SJCRH30 (cell line): Measurements from ENCODE around the gene INPP5K. TPM values are rescaled to one million over a fixed set of nuclear protein-coding genes. Genes with fewer than 3 reads are reported as not detected.
"Not testable (repeated sequence)": the region's sequence is repeated elsewhere in the genome, so short reads cannot be mapped to it uniquely, and the experiment has no call there.

ENCODE experiments used
- DNase-seq, 2 experiments: peaks; one replicate each; pipeline ENCODE4 v3.0.0-alpha.2; 2015 to 2020
- H3K27ac ChIP-seq: fragments of 250-450 bp; sonication (Bioruptor Pico); 2 replicates; pipeline ENCODE4 v1.5.1; 2020; ENCODE audit warnings: mild to moderate bottlenecking, moderate library complexity
- H3K27me3 ChIP-seq: fragments of 250-450 bp; sonication (Bioruptor Pico); 2 replicates; pipeline ENCODE4 v1.5.1; 2020; ENCODE audit warnings: mild to moderate bottlenecking, moderate library complexity
- H3K36me3 ChIP-seq: fragments of 250-450 bp; sonication (Bioruptor Pico); 2 replicates; pipeline ENCODE4 v1.5.1; 2020; ENCODE audit warnings: mild to moderate bottlenecking, moderate library complexity
- H3K4me1 ChIP-seq: fragments of 250-450 bp; sonication (Bioruptor Pico); 2 replicates; pipeline ENCODE4 v1.5.1; 2020; ENCODE audit warnings: mild to moderate bottlenecking, moderate library complexity
- H3K4me3 ChIP-seq: fragments of 250-450 bp; sonication (Bioruptor Pico); 2 replicates; pipeline ENCODE4 v1.5.1; 2020; ENCODE audit warnings: mild to moderate bottlenecking, moderate library complexity
- H3K9me3 ChIP-seq: fragments of 250-450 bp; sonication (Bioruptor Pico); replicated peaks from 2 replicates; pipeline ENCODE4 v1.5.1; 2020; ENCODE audit warnings: mild to moderate bottlenecking, moderate library complexity
- total RNA-seq: library from RNA; depleted of rRNA; stranded (reverse); fragments of >200 nt; shearing (Covaris generic); gene quantifications from 2 replicates; pipeline ENCODE4 v1.2.3, GENCODE V29; 2014; rRNA removed

Gene INPP5K
- total RNA-seq, result 9.7 and 9.9 TPM in 2 replicates

- no peaks in the 10 kb centered on the region for H3K9me3 ChIP-seq
- peak within 1 kb of the TSS; percentile 88 for H3K4me3 ChIP-seq
- H3K27ac ChIP-seq, result peak within 1 kb of the TSS; percentile 64
- DNase-seq, result peak; percentile 92 to 93
- no peaks in the 10 kb centered on the region for H3K27me3 ChIP-seq
- peaks cover 24% of the 10 kb centered on the region for H3K4me1 ChIP-seq
- H3K36me3 ChIP-seq, result no peaks in the 10 kb centered on the region
Measured at GRCh38 chr17:1516388-1517161, at the start of gene INPP5K. INPP5K (minus strand) TSS chr17:1516612; CDS start chr17:1516499, 113 bp downstream.

GRCh38 chr17:1565877-1566276, 49.5 kb upstream of the INPP5K start:
- H3K4me3 ChIP-seq, result no peak overlapping the region
- H3K27ac ChIP-seq, result no peak overlapping the region
- no peaks in the 10 kb centered on the region for H3K36me3 ChIP-seq
- no peaks in the 10 kb centered on the region for H3K4me1 ChIP-seq
- DNase-seq, result no peak
- H3K27me3 ChIP-seq, result no peaks in the 10 kb centered on the region
- no peaks in the 10 kb centered on the region for H3K9me3 ChIP-seq

GRCh38 chr17:1563786-1564613, 47.6 kb upstream of the INPP5K start:
- Histone ChIP-seq H3K4me3 (no peak overlapping the region), H3K27ac (no peak overlapping the region), H3K36me3 (no peaks in the 10 kb centered on the region), H3K4me1 (no peaks in the 10 kb centered on the region), H3K27me3 (no peaks in the 10 kb centered on the region), H3K9me3 (no peaks in the 10 kb centered on the region)
- DNase-seq, result no peak

GRCh38 chr17:1563471-1563785, 47.0 kb upstream of the INPP5K start:
- not testable (repeated sequence) for DNase-seq, H3K9me3 ChIP-seq, H3K36me3 ChIP-seq, H3K27me3 ChIP-seq, H3K27ac ChIP-seq, H3K4me1 ChIP-seq
- peak overlapping the region; percentile 70 for H3K4me3 ChIP-seq

- H3K9me3 ChIP-seq, result no peaks in the 10 kb centered on the region
- peak overlapping the region; percentile 70 for H3K4me3 ChIP-seq
- H3K4me1 ChIP-seq, result no peaks in the 10 kb centered on the region
- H3K27ac ChIP-seq, result no peak overlapping the region
- H3K36me3 ChIP-seq, result no peaks in the 10 kb centered on the region
- H3K27me3 ChIP-seq, result no peaks in the 10 kb centered on the region
- DNase-seq, result peak; percentile 37 to 39
Measured at GRCh38 chr17:1562176-1562643, 45.8 kb upstream of the INPP5K start.

- Histone ChIP-seq H3K4me1 (no peaks in the 10 kb centered on the region), H3K27me3 (no peaks in the 10 kb centered on the region), H3K4me3 (peak overlapping the region; percentile 70), H3K36me3 (no peaks in the 10 kb centered on the region), H3K9me3 (no peaks in the 10 kb centered on the region), H3K27ac (no peak overlapping the region)
- no peak for DNase-seq
Measured at GRCh38 chr17:1561420-1562175, 45.2 kb upstream of the INPP5K start.

GRCh38 chr17:1560858-1561355, 44.5 kb upstream of the INPP5K start:
- no peak for DNase-seq
- Histone ChIP-seq H3K27me3 (no peaks in the 10 kb centered on the region), H3K36me3 (no peaks in the 10 kb centered on the region), H3K27ac (no peak overlapping the region), H3K4me1 (no peaks in the 10 kb centered on the region), H3K4me3 (no peak overlapping the region), H3K9me3 (no peaks in the 10 kb centered on the region)

- Histone ChIP-seq H3K36me3 (no peaks in the 10 kb centered on the region), H3K27ac (no peak overlapping the region), H3K27me3 (no peaks in the 10 kb centered on the region), H3K4me1 (no peaks in the 10 kb centered on the region), H3K4me3 (no peak overlapping the region), H3K9me3 (no peaks in the 10 kb centered on the region)
- no peak for DNase-seq
Measured at GRCh38 chr17:1560101-1560857, 43.9 kb upstream of the INPP5K start.

GRCh38 chr17:1559047-1560043, 42.9 kb upstream of the INPP5K start:
- DNase-seq, result no peak
- Histone ChIP-seq H3K4me3 (no peak overlapping the region), H3K27ac (no peak overlapping the region), H3K4me1 (no peaks in the 10 kb centered on the region), H3K27me3 (no peaks in the 10 kb centered on the region), H3K9me3 (no peaks in the 10 kb centered on the region), H3K36me3 (no peaks in the 10 kb centered on the region)

- no peaks in the 10 kb centered on the region for H3K27me3 ChIP-seq
- H3K27ac ChIP-seq, result no peak overlapping the region
- H3K36me3 ChIP-seq, result no peaks in the 10 kb centered on the region
- no peak for DNase-seq
- no peak overlapping the region for H3K4me3 ChIP-seq
- H3K9me3 ChIP-seq, result no peaks in the 10 kb centered on the region
- no peaks in the 10 kb centered on the region for H3K4me1 ChIP-seq
Measured at GRCh38 chr17:1558401-1558800, 42.0 kb upstream of the INPP5K start.

- no peak for DNase-seq
- H3K9me3 ChIP-seq, result no peaks in the 10 kb centered on the region
- no peaks in the 10 kb centered on the region for H3K4me1 ChIP-seq
- H3K4me3 ChIP-seq, result no peak overlapping the region
- no peaks in the 10 kb centered on the region for H3K36me3 ChIP-seq
- H3K27ac ChIP-seq, result no peak overlapping the region
- H3K27me3 ChIP-seq, result no peaks in the 10 kb centered on the region
Measured at GRCh38 chr17:1557355-1558095, 41.1 kb upstream of the INPP5K start.

- no peaks in the 10 kb centered on the region for H3K27me3 ChIP-seq
- H3K4me1 ChIP-seq, result no peaks in the 10 kb centered on the region
- H3K9me3 ChIP-seq, result no peaks in the 10 kb centered on the region
- H3K36me3 ChIP-seq, result no peaks in the 10 kb centered on the region
- no peak for DNase-seq
- H3K27ac ChIP-seq, result no peak overlapping the region
- no peak overlapping the region for H3K4me3 ChIP-seq
Measured at GRCh38 chr17:1555651-1556471, 39.4 kb upstream of the INPP5K start.
